IMR-90 (cell line): ENCODE results near the gene GGA3. TPM values are rescaled to one million over a fixed set of nuclear protein-coding genes. Genes with fewer than 3 reads are reported as not detected.

ENCODE experiments used
- ATAC-seq: fragments of 200-7000 bp; cut with Tn5 transposase; 2 replicates; pipeline ENCODE4 v1.9.1; 2020; ENCODE audit warnings: low read depth, mild to moderate bottlenecking, moderate library complexity
- BruUV-seq: library from RNA; stranded (reverse); fragments of 400-500 nt; replicated peaks from 2 replicates; lab custom pipeline; 2021; lab: Mats Ljungman, UMichigan
- CTCF ChIA-PET: fragments of 300-600 bp; formaldehyde crosslinking; extraction: SDS; loops from one replicate; lab custom pipeline; 2021; ENCODE audit warnings: antibody characterized with exemption; lab: Yijun Ruan, JAX
- POLR2A ChIA-PET: fragments of 300-600 bp; sonication (Branson Sonifier 250); formaldehyde crosslinking; loops from one replicate; lab custom pipeline; 2022; ENCODE audit warnings: antibody characterized with exemption; ENCODE audit not compliant: unreplicated experiment; lab: Charles Lee
- DNase-seq: peaks from one replicate; pipeline ENCODE4 v3.0.0; 2013
- H2AFZ ChIP-seq: replicated peaks from 2 replicates; pipeline ENCODE3; 2013; ENCODE audit warnings: low read length, mild to moderate bottlenecking; ENCODE audit not compliant: poor library complexity
- H2AK5ac ChIP-seq: 2 replicates; pipeline ENCODE4 v1.6.1; 2013; ENCODE audit warnings: low read depth, low read length, inconsistent platforms
- H2AK9ac ChIP-seq: replicated peaks from 2 replicates; pipeline ENCODE3; 2013; ENCODE audit warnings: mild to moderate bottlenecking, low read depth, low read length, moderate library complexity; ENCODE audit not compliant: poor library complexity
- H2BK120ac ChIP-seq: 2 replicates; pipeline ENCODE4 v1.6.1; 2013; ENCODE audit warnings: low read depth, low read length, inconsistent platforms
- H2BK15ac ChIP-seq: 3 replicates; pipeline ENCODE4 v1.6.1; 2013; ENCODE audit warnings: low read depth, low read length, inconsistent platforms
- H2BK20ac ChIP-seq: 2 replicates; pipeline ENCODE4 v1.6.1; 2013; ENCODE audit warnings: low read depth, mild to moderate bottlenecking, inconsistent platforms, low read length, moderate library complexity
- H2BK5ac ChIP-seq: 2 replicates; pipeline ENCODE4 v1.6.1; 2013; ENCODE audit warnings: mild to moderate bottlenecking, low read depth, low read length, inconsistent platforms; ENCODE audit not compliant: poor library complexity, severe bottlenecking
- H3K14ac ChIP-seq: replicated peaks from 2 replicates; pipeline ENCODE4 v1.6.1; 2013; ENCODE audit warnings: low read depth, low read length, inconsistent platforms
- H3K18ac ChIP-seq: 2 replicates; pipeline ENCODE4 v1.6.1; 2013; ENCODE audit warnings: low read depth, low read length, control low read depth
- H3K23ac ChIP-seq: 2 replicates; pipeline ENCODE4 v1.6.1; 2013; ENCODE audit warnings: low read depth, low read length, inconsistent platforms
- H3K27ac ChIP-seq: 2 replicates; pipeline ENCODE4 v1.5.1; 2013; ENCODE audit warnings: mild to moderate bottlenecking, control low read depth, low read length; ENCODE audit not compliant: insufficient read depth
- H3K27me3 ChIP-seq: 2 replicates; pipeline ENCODE4 v1.6.1; 2013; ENCODE audit warnings: low read length; ENCODE audit not compliant: control insufficient read depth, insufficient read depth
- H3K36me3 ChIP-seq: 2 replicates; pipeline ENCODE4 v1.6.1; 2013; ENCODE audit warnings: low read length, mixed read lengths; ENCODE audit not compliant: control insufficient read depth, insufficient read depth
- H3K4ac ChIP-seq: 2 replicates; pipeline ENCODE4 v1.6.1; 2013; ENCODE audit warnings: low read depth, low read length, inconsistent platforms
- H3K4me1 ChIP-seq: 2 replicates; pipeline ENCODE4 v1.6.1; 2013; ENCODE audit warnings: low read length, mixed read lengths; ENCODE audit not compliant: control insufficient read depth, insufficient read depth
- H3K4me2 ChIP-seq: 2 replicates; pipeline ENCODE4 v1.6.1; 2013; ENCODE audit warnings: low read depth, mild to moderate bottlenecking, control low read depth, low read length, moderate library complexity
- H3K4me3 ChIP-seq: 2 replicates; pipeline ENCODE4 v1.5.1; 2013; ENCODE audit warnings: low read depth, mild to moderate bottlenecking, control low read depth, low read length, moderate library complexity; ENCODE audit not compliant: insufficient read depth
- H3K56ac ChIP-seq: 2 replicates; pipeline ENCODE4 v1.6.1; 2013; ENCODE audit warnings: low read length, inconsistent platforms; ENCODE audit not compliant: insufficient read depth; ENCODE audit errors: extremely low read depth
- H3K79me1 ChIP-seq, 2 experiments: 2 replicates each; pipeline ENCODE4 v1.6.1; 2013; ENCODE audit warnings: low read length in 2 of 2, inconsistent platforms in 1 of 2, low read depth in 1 of 2
- H3K9ac ChIP-seq: 2 replicates; pipeline ENCODE4 v1.6.1; 2013; ENCODE audit warnings: low read depth, low read length, control low read depth
- H3K9me1 ChIP-seq: 2 replicates; pipeline ENCODE4 v1.6.1; 2013; ENCODE audit warnings: low read length, inconsistent platforms; ENCODE audit not compliant: insufficient read depth
- H3K9me3 ChIP-seq: 2 replicates; pipeline ENCODE4 v1.6.1; 2013; ENCODE audit warnings: low read length; ENCODE audit not compliant: control insufficient read depth, insufficient read depth
- H4K20me1 ChIP-seq: 2 replicates; pipeline ENCODE4 v1.6.1; 2013; ENCODE audit warnings: low read length, inconsistent platforms; ENCODE audit not compliant: insufficient read depth
- H4K5ac ChIP-seq: 2 replicates; pipeline ENCODE4 v1.6.1; 2013; ENCODE audit warnings: mild to moderate bottlenecking, low read depth, low read length, control low read depth
- H4K8ac ChIP-seq, 2 experiments: 2 replicates each; pipeline ENCODE4 v1.6.1; 2013; ENCODE audit warnings: low read depth in 2 of 2, low read length in 2 of 2, control low read depth in 1 of 2, inconsistent platforms in 1 of 2
- H4K91ac ChIP-seq: 2 replicates; pipeline ENCODE4 v1.6.1; 2013; ENCODE audit warnings: low read depth, low read length, inconsistent platforms; ENCODE audit not compliant: insufficient read depth
- CHD1 ChIP-seq: IDR thresholded peaks from 2 replicates; pipeline ENCODE4 v1.6.1; 2012; ENCODE audit warnings: low read depth, low read length, improper control_type of control experiment
- MAZ ChIP-seq: IDR thresholded peaks from 2 replicates; pipeline ENCODE4 v1.6.1; 2012; ENCODE audit warnings: low read depth, mild to moderate bottlenecking, low read length, improper control_type of control experiment, moderate library complexity, borderline replicate concordance
- MXI1 ChIP-seq: IDR thresholded peaks from 2 replicates; pipeline ENCODE4 v1.6.1; 2012; ENCODE audit warnings: low read depth, mild to moderate bottlenecking, low read length, moderate library complexity, borderline replicate concordance
- NFE2L2 ChIP-seq: fragments of 150-350 bp; IDR thresholded peaks from 2 replicates; pipeline ENCODE4 v1.6.1; 2016; ENCODE audit warnings: low read depth, mild to moderate bottlenecking, low read length
- POLR2A ChIP-seq: IDR thresholded peaks from 2 replicates; pipeline ENCODE4 v1.6.1; 2012; ENCODE audit warnings: mild to moderate bottlenecking, low read depth, low read length
- RAD21 ChIP-seq: IDR thresholded peaks from 2 replicates; pipeline ENCODE4 v1.6.1; 2012; ENCODE audit warnings: low read length, improper control_type of control experiment
- RCOR1 ChIP-seq: IDR thresholded peaks from 2 replicates; pipeline ENCODE4 v1.6.1; 2012; ENCODE audit warnings: mild to moderate bottlenecking, low read length, improper control_type of control experiment; ENCODE audit not compliant: insufficient replicate concordance
- RFX5 ChIP-seq: IDR thresholded peaks from 2 replicates; pipeline ENCODE4 v1.8.0; 2012; ENCODE audit warnings: low read depth, mild to moderate bottlenecking, low read length, moderate library complexity
- WGBS, 2 experiments: methylation state at CpG; one replicate each; pipeline versions ENCODE4 v1.1.5 to v1.1.7; 2013; ENCODE audit warnings: missing lambda C conversion rate in 2 of 2; ENCODE audit not compliant: insufficient read length in 1 of 2; ENCODE audit errors: extremely low coverage in 2 of 2; 5-methylcytosine and 5-hydroxymethylcytosine counted together
- dilution Hi-C: fragments of 300-500 bp; cut with HindIII; formaldehyde crosslinking; loops from one replicate; pipeline ENCODE4 v1.14.3; 2018; ENCODE audit warnings: low sequenced_read_pairs; ENCODE audit not compliant: unreplicated experiment
- in situ Hi-C: fragments of 300-500 bp; cut with MboI; formaldehyde crosslinking; loops from 3 replicates; pipeline ENCODE4 v1.14.3; 2019; ENCODE audit warnings: low sequenced_read_pairs, inconsistent platforms, mixed read lengths
- intact Hi-C: fragments of 100-400 bp; cut with micrococcal nuclease; formaldehyde crosslinking; loops from 2 replicates; pipeline ENCODE4 v1.10.0; 2022
- polyA plus RNA-seq, 3 experiments: library from polyadenylated mRNA; depleted of rRNA; stranded (reverse); fragments of >200 nt; gene quantifications; 2 replicates each; pipeline ENCODE4 v1.2.3, GENCODE V29; 2012; ENCODE audit warnings: low replicate concordance in 1 of 3
- total RNA-seq: library from RNA; depleted of rRNA; stranded (reverse); fragments of >200 nt; gene quantifications from 2 replicates; pipeline ENCODE4 v1.2.3, GENCODE V29; 2012
- TF ChIP-seq, protein P1 (sequence below): fragments of 150-350 bp; IDR thresholded peaks from 2 replicates; pipeline ENCODE4 v1.6.1; 2017; ENCODE audit warnings: mild to moderate bottlenecking, antibody characterized with exemption, low read length, low read depth
- TF ChIP-seq, protein P2 (sequence below): conservative IDR thresholded peaks from 2 replicates; pipeline ENCODE4 v1.5.1; 2012; ENCODE audit warnings: mild to moderate bottlenecking, low read depth, low read length, improper control_type of control experiment

Gene GGA3
- total and polyA plus RNA-seq, 2 of the 4 experiments (the other 2 are of a cell fraction), result 15.1 to 35.2 TPM

DNA sequence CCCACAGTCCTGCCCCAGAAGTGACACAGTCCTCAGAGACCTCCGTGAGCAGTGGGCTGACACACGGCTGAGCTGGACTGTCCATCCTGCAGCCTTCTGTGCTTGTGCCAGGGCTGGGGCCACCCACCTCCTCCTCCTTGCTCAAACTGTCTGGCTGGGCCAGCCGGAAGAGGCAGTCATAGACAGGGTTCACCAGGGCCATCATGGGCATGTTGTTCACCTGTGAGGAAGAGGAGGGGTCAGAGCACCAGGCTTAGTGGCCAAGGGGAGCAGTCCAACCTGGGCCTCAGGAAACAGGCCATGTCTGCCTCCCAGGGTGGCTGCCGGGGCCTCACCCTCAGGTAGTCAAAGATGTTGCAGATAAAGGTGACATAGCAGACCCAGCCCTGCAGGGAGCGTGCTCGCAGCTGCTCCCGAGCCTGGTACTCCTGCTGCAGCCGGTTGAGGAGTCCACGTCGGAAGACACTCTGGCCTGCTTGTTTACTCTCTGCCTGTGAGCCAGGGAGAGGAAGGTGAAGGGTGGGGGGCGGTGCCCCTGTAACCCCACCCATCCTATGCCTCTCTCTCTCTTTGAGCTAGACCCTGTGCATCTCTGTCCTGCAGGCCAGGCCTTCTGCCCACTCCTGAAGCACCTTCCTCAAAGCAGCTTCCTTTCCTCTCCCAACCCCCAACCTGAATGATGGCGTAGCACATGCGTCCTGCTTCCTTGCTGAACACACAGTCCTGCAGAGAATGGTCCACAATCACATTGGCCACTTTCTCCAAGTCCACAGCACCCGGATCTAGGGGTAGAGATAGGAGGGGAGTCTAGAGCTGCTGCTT, 6.2 kb upstream of the GGA3 start (continued):
- TF ChIP-seq POLR2A, result no peak

DNA sequence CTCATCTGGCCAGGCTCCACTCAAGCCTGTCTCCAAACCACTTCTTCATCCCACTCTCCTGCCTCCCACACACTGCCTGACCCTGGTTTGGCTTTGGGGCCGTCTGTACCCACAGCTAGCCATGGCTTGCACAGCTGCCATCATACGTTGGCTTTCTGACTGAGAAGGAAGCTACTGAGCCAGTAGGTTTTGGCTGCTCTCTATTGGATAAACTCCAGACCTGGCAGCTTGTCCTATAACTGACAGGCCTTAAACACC, 5.7 kb upstream of the GGA3 start:
- Histone ChIP-seq H2BK20ac (no peak overlapping the region), H3K27me3 (no peaks in the 10 kb centered on the region), H3K4me3 (no peak overlapping the region), H3K4me1 (peaks cover 6% of the 10 kb centered on the region), H3K27ac (no peak overlapping the region), H3K56ac (no peak overlapping the region), H3K9ac (no peak overlapping the region), H2BK15ac (no peak overlapping the region), H2AFZ (no peak overlapping the region), H3K18ac (no peak overlapping the region), H3K14ac (no peak overlapping the region), H3K4ac (no peak overlapping the region), H3K23ac (no peak overlapping the region), H2AK5ac (no peak overlapping the region), H2BK5ac (no peak overlapping the region), H4K5ac (no peak overlapping the region), H3K36me3 (peaks cover 26% of the 10 kb centered on the region), H3K79me1 (peaks cover 18% of the 10 kb centered on the region in 2 experiments; a peak in 3 of 4 replicates), H2AK9ac (no peak overlapping the region), H3K9me1 (no peaks in the 10 kb centered on the region), H4K91ac (no peak overlapping the region), H4K8ac (no peak overlapping the region), H4K20me1 (no peaks in the 10 kb centered on the region), H2BK120ac (no peak overlapping the region), H3K4me2 (no peak overlapping the region), H3K9me3 (no peaks in the 10 kb centered on the region)
- TF ChIP-seq RAD21, result no peak
- TF ChIP-seq MAZ, result no peak
- TF ChIP-seq, protein P1, sequence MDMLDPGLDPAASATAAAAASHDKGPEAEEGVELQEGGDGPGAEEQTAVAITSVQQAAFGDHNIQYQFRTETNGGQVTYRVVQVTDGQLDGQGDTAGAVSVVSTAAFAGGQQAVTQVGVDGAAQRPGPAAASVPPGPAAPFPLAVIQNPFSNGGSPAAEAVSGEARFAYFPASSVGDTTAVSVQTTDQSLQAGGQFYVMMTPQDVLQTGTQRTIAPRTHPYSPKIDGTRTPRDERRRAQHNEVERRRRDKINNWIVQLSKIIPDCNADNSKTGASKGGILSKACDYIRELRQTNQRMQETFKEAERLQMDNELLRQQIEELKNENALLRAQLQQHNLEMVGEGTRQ, result no peak
- TF ChIP-seq RFX5, result no peak
- TF ChIP-seq MXI1, result no peak
- TF ChIP-seq CHD1, result no peak
- no peak for TF ChIP-seq NFE2L2
- no peak for TF ChIP-seq RCOR1
- no peak for TF ChIP-seq POLR2A
- TF ChIP-seq, protein P2, sequence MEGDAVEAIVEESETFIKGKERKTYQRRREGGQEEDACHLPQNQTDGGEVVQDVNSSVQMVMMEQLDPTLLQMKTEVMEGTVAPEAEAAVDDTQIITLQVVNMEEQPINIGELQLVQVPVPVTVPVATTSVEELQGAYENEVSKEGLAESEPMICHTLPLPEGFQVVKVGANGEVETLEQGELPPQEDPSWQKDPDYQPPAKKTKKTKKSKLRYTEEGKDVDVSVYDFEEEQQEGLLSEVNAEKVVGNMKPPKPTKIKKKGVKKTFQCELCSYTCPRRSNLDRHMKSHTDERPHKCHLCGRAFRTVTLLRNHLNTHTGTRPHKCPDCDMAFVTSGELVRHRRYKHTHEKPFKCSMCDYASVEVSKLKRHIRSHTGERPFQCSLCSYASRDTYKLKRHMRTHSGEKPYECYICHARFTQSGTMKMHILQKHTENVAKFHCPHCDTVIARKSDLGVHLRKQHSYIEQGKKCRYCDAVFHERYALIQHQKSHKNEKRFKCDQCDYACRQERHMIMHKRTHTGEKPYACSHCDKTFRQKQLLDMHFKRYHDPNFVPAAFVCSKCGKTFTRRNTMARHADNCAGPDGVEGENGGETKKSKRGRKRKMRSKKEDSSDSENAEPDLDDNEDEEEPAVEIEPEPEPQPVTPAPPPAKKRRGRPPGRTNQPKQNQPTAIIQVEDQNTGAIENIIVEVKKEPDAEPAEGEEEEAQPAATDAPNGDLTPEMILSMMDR, result no peak
- no CpG with 5 or more reads among the region's 2 CpGs for WGBS, 2 experiments
- no peak for ATAC-seq
- in situ Hi-C loops (no loop called here), intact Hi-C loops (no loop called here), dilution Hi-C loops (no loop called here)
- ChIA-PET POLR2A (no interaction called here), CTCF (no interaction called here)
- no peak for DNase-seq
- no TSS peak for BruUV-seq
